Type B pancreatic cell (in vitro differentiated cells): ENCODE data around the gene CHD6. TPM values are rescaled to one million over a fixed set of nuclear protein-coding genes. Genes with fewer than 3 reads are reported as not detected.

Experiments used
- DNase-seq: peaks from one replicate; pipeline ENCODE4 v3.0.0; 2021; ENCODE audit warnings: mixed read lengths; ENCODE audit not compliant: unreplicated experiment; ENCODE audit errors: extremely low spot score
- H3K27ac Mint-ChIP-seq: 2 replicates; pipeline ENCODE4 v1.8.0; 2021; ENCODE audit warnings: mild to moderate bottlenecking, mixed read lengths
- H3K27me3 Mint-ChIP-seq: 2 replicates; pipeline ENCODE4 v1.8.0; 2021; ENCODE audit warnings: mixed read lengths
- H3K36me3 Mint-ChIP-seq: 2 replicates; pipeline ENCODE4 v1.8.0; 2021; ENCODE audit warnings: mixed read lengths
- H3K4me1 Mint-ChIP-seq: one replicate; pipeline ENCODE4 v1.8.0; 2021; ENCODE audit warnings: mixed read lengths; ENCODE audit not compliant: unreplicated experiment
- H3K4me3 Mint-ChIP-seq: 2 replicates; pipeline ENCODE4 v1.8.0; 2021; ENCODE audit warnings: mild to moderate bottlenecking, mixed read lengths
- H3K9me3 Mint-ChIP-seq: 2 replicates; pipeline ENCODE4 v1.8.0; 2021; ENCODE audit warnings: mixed read lengths
- total RNA-seq: library from RNA; stranded (reverse); gene quantifications from 2 replicates; pipeline ENCODE4 v1.2.1, GENCODE V29; 2021; ENCODE audit warnings: low replicate concordance
- TF ChIP-seq, protein P1 (sequence below): fragments of 200-600 bp; sonication (generic); conservative IDR thresholded peaks from 2 replicates; pipeline ENCODE4 v1.5.0; 2021; ENCODE audit warnings: antibody characterized with exemption, mild to moderate bottlenecking

The CHD6 gene
- total RNA-seq, 1 donor from 2014 or later = 72.6 TPM

DNA sequence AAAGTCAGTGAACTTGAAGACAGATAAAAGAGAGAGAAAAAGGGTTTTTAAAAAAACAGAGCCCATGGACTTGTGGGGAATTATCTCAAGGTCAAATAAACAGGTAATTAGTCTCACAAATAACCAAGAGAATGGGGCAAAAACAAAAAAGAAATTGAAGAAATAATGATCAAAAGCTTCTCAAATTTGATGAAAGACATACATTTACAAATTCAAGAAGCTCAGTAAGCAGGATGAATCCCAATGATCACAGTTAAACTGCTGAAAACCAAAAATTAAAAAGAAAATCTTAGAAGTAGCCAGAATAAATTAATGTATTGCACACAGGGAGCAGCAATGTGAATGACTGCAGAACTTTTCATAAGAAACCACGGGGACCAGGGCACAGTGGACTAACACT lies 139.1 kb downstream of the CHD6 start:
- DNase-seq = no peak
- H3K9me3 Mint-ChIP-seq = no peaks in the 10 kb centered on the region
- H3K36me3 Mint-ChIP-seq = peaks cover 47% of the 10 kb centered on the region
- H3K4me1 Mint-ChIP-seq = peaks cover 19% of the 10 kb centered on the region
- H3K27me3 Mint-ChIP-seq = no peaks in the 10 kb centered on the region
- H3K4me3 Mint-ChIP-seq = no peak overlapping the region
- TF ChIP-seq, protein P1, sequence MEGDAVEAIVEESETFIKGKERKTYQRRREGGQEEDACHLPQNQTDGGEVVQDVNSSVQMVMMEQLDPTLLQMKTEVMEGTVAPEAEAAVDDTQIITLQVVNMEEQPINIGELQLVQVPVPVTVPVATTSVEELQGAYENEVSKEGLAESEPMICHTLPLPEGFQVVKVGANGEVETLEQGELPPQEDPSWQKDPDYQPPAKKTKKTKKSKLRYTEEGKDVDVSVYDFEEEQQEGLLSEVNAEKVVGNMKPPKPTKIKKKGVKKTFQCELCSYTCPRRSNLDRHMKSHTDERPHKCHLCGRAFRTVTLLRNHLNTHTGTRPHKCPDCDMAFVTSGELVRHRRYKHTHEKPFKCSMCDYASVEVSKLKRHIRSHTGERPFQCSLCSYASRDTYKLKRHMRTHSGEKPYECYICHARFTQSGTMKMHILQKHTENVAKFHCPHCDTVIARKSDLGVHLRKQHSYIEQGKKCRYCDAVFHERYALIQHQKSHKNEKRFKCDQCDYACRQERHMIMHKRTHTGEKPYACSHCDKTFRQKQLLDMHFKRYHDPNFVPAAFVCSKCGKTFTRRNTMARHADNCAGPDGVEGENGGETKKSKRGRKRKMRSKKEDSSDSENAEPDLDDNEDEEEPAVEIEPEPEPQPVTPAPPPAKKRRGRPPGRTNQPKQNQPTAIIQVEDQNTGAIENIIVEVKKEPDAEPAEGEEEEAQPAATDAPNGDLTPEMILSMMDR = no peak
- H3K27ac Mint-ChIP-seq = no peak overlapping the region

DNA sequence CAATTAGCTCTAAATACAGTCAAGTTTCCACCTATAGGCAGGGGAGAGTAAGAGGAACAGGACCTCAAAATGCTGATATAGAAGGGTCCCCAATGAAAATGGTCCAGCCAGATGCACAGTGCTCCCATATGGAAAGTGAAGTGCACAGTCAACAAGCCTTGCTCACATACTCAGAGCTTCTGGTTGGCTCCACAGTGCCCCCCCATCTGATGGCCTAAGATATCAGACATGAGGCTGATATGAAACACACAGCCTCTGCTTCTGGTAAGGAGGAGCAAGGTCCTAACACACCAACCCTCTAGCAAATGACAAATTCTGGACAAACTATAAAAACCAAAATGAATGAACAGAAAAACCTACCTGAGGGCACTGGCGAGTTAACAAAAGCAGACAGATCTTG lies 140.2 kb downstream of the CHD6 start:
- DNase-seq = no peak
- H3K27me3 Mint-ChIP-seq = no peaks in the 10 kb centered on the region
- H3K4me1 Mint-ChIP-seq = peaks cover 19% of the 10 kb centered on the region
- no peak overlapping the region for H3K4me3 Mint-ChIP-seq
- no peak overlapping the region for H3K27ac Mint-ChIP-seq
- TF ChIP-seq, protein P1 = no peak
- peaks cover 52% of the 10 kb centered on the region for H3K36me3 Mint-ChIP-seq
- H3K9me3 Mint-ChIP-seq = no peaks in the 10 kb centered on the region

DNA sequence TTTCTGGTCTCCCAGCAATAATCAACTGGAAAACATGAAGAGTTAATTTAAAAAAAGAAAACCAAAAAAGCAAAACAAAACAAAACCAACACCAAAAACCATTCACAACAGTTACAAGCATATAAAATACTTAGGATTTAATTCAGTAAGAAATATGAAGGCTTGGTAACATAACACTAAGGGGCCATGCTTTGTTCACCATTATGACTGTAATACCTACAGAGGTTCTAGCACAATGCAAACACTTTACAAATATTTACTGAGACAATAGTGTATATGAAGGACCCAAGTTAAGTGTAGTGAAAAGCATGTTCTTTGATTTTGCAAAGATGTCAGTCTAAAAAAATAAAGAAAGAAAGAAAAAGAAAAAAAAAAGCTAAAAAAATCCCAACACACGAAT lies 141.7 kb downstream of the CHD6 start:
- TF ChIP-seq, protein P1 = no peak
- H3K27ac Mint-ChIP-seq = peak overlapping the region; percentile 44
- peaks cover 55% of the 10 kb centered on the region for H3K36me3 Mint-ChIP-seq
- no peak overlapping the region for H3K4me3 Mint-ChIP-seq
- no peaks in the 10 kb centered on the region for H3K9me3 Mint-ChIP-seq
- H3K4me1 Mint-ChIP-seq = peaks cover 19% of the 10 kb centered on the region
- no peak for DNase-seq
- H3K27me3 Mint-ChIP-seq = no peaks in the 10 kb centered on the region

DNA sequence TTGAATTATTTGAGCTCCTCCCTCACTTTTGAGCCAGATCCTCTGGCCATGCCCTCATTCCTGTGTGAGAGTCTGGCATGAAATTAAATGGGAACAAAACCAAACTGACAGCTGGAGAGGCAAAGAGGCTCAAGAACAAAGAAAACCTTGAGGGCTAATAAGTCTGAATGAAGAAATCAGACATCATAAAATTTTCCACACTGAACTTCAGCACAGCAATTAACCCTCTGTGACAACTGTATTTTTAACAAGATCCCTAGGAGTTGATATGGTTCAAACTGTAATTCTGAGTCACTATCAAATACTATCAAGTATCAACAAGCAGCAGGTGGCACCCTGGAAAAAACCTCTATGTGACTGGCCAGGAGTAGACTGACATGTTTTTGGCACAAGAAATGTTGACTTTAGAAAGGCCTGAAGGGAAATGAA lies 142.2 kb downstream of the CHD6 start:
- peaks cover 55% of the 10 kb centered on the region for H3K36me3 Mint-ChIP-seq
- H3K27ac Mint-ChIP-seq = peak overlapping the region; percentile 44
- H3K4me3 Mint-ChIP-seq = no peak overlapping the region

DNA sequence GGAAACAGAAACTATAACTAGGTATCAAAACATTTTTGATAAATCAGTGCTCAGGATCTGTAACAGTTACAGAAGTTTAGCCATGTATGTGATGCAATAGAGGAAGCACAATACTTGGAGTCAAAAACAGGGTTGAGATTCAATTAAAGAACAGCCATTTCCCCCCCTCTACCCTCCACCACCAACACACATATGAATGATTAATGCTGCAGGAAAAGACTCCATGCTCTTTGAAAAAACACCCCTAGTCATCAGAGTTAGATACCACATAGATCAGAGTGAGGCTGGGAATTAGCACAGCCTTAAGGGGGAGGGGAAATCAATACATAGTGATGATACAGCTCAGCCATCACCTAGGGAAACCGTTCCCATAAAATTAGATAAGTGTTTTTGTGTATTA lies 142.7 kb downstream of the CHD6 start:
- no peaks in the 10 kb centered on the region for H3K9me3 Mint-ChIP-seq
- H3K36me3 Mint-ChIP-seq = peaks cover 53% of the 10 kb centered on the region
- peak overlapping the region; percentile 44 for H3K27ac Mint-ChIP-seq
- TF ChIP-seq, protein P1 = no peak
- no peaks in the 10 kb centered on the region for H3K27me3 Mint-ChIP-seq
- H3K4me3 Mint-ChIP-seq = peak overlapping the region; percentile 14
- DNase-seq = no peak
- H3K4me1 Mint-ChIP-seq = peaks cover 19% of the 10 kb centered on the region

More for the DNA sequence above, 142.2 kb downstream of the CHD6 start:
- TF ChIP-seq, protein P1 = no peak
- Mint-ChIP-seq H3K9me3 (no peaks in the 10 kb centered on the region), H3K4me1 (peaks cover 19% of the 10 kb centered on the region), H3K27me3 (no peaks in the 10 kb centered on the region)
- DNase-seq = no peak
